ENCODE results near the gene CRADD. TPM values are rescaled to one million over a fixed set of nuclear protein-coding genes. Genes with fewer than 3 reads are reported as not detected.
A peak's percentile ranks its signal among the peaks of the same experiment; 100 is the strongest.
"Not testable (repeated sequence)": the region's sequence is repeated elsewhere in the genome, so short reads cannot be mapped to it uniquely, and the experiment has no call there.

The CRADD gene
- polyA plus RNA-seq, 2 donors: 4.2 to 12.0 TPM

GRCh38 chr12:93748672-93749383, 71.7 kb downstream of the CRADD start:
- H3K27ac ChIP-seq (ENCODE audit: low read depth in 2 of 2, low read length in 1 of 2): no peak overlapping the region

GRCh38 chr12:93749515-93749914, 72.3 kb downstream of the CRADD start:
- no peaks in the 10 kb centered on the region for H3K36me3 ChIP-seq (ENCODE audit: control insufficient read depth in 2 of 2, insufficient read depth in 2 of 2, low read length in 1 of 2)
- no peaks in the 10 kb centered on the region for H3K27me3 ChIP-seq (ENCODE audit: control insufficient read depth in 1 of 2, insufficient read depth in 2 of 2, low read length in 2 of 2)
- peaks cover 0 to 2% of the 10 kb centered on the region in 2 donors for H3K4me1 ChIP-seq (ENCODE audit: control insufficient read depth in 2 of 2, insufficient read depth in 2 of 2, low read length in 1 of 2)
- H3K9me3 ChIP-seq (ENCODE audit: control insufficient read depth in 2 of 2, insufficient read depth in 1 of 2, low read depth in 1 of 2, low read length in 1 of 2): no peaks in the 10 kb centered on the region
- WGBS, 2 donors: 60 to 67% methylated on average over 2 of the region's 2 CpGs
- no peak overlapping the region for H3K27ac ChIP-seq (ENCODE audit: low read depth in 2 of 2, low read length in 1 of 2)
- H3K4me3 ChIP-seq (ENCODE audit: low read depth in 1 of 2, low read length in 2 of 2): no peak overlapping the region

More at GRCh38 chr12:93748672-93749383, 71.7 kb downstream of the CRADD start:
- peaks cover 4 to 5% of the 10 kb centered on the region in 2 donors for H3K4me1 ChIP-seq (ENCODE audit: control insufficient read depth in 2 of 2, insufficient read depth in 2 of 2, low read length in 1 of 2)
- H3K27me3 ChIP-seq (ENCODE audit: control insufficient read depth in 1 of 2, insufficient read depth in 2 of 2, low read length in 2 of 2): no peaks in the 10 kb centered on the region
- no peaks in the 10 kb centered on the region for H3K9me3 ChIP-seq (ENCODE audit: control insufficient read depth in 2 of 2, insufficient read depth in 1 of 2, low read depth in 1 of 2, low read length in 1 of 2)
- no peaks in the 10 kb centered on the region for H3K36me3 ChIP-seq (ENCODE audit: control insufficient read depth in 2 of 2, insufficient read depth in 2 of 2, low read length in 1 of 2)
- H3K4me3 ChIP-seq (ENCODE audit: low read depth in 1 of 2, low read length in 2 of 2): no peak overlapping the region
- 98 to 99% methylated on average over 2 of the region's 2 CpGs for WGBS, 2 donors

DNA sequence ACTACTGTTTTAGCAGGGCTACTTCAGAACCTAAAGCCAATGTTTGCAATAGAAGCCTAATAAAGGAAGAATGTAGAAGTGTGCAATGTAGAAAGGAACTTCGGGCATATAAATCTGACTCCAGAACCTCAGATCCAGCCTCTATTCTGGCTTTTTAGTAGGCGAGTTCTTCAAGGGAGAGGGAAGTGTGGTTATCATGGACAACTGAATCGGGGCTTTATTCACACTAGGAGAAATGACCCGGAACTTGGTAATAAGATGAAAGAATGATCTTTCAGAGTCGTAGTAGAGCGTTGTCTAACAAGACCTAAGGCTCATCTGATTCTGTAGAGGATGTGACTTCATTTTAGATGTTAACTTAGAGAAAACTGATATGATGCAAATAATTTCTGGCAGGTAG, 72.9 kb downstream of the CRADD start:
- Histone ChIP-seq H3K4me1 (ENCODE audit: control insufficient read depth in 2 of 2, insufficient read depth in 2 of 2, low read length in 1 of 2) (peaks cover 0 to 2% of the 10 kb centered on the region in 2 donors), H3K27ac (ENCODE audit: low read depth in 2 of 2, low read length in 1 of 2) (no peak overlapping the region), H3K27me3 (ENCODE audit: control insufficient read depth in 1 of 2, insufficient read depth in 2 of 2, low read length in 2 of 2) (no peaks in the 10 kb centered on the region), H3K9me3 (ENCODE audit: control insufficient read depth in 2 of 2, insufficient read depth in 1 of 2, low read depth in 1 of 2, low read length in 1 of 2) (no peaks in the 10 kb centered on the region), H3K4me3 (ENCODE audit: low read depth in 1 of 2, low read length in 2 of 2) (no peak overlapping the region), H3K36me3 (ENCODE audit: control insufficient read depth in 2 of 2, insufficient read depth in 2 of 2, low read length in 1 of 2) (no peaks in the 10 kb centered on the region)
- WGBS, 2 donors: 84 to 87% methylated on average over 6 of the region's 6 CpGs

GRCh38 chr12:93751864-93752610, 74.9 kb downstream of the CRADD start:
- WGBS, 2 donors: 59 to 62% methylated on average over 6 of the region's 6 CpGs
- no peaks in the 10 kb centered on the region for H3K36me3 ChIP-seq (ENCODE audit: control insufficient read depth in 2 of 2, insufficient read depth in 2 of 2, low read length in 1 of 2)
- peak overlapping the region; percentile 9 to 38 for H3K27ac ChIP-seq (ENCODE audit: low read depth in 2 of 2, low read length in 1 of 2)
- no peak overlapping the region for H3K4me3 ChIP-seq (ENCODE audit: low read depth in 1 of 2, low read length in 2 of 2)
- no peaks in the 10 kb centered on the region for H3K27me3 ChIP-seq (ENCODE audit: control insufficient read depth in 1 of 2, insufficient read depth in 2 of 2, low read length in 2 of 2)
- peaks cover 0 to 2% of the 10 kb centered on the region in 2 donors for H3K4me1 ChIP-seq (ENCODE audit: control insufficient read depth in 2 of 2, insufficient read depth in 2 of 2, low read length in 1 of 2)
- no peaks in the 10 kb centered on the region for H3K9me3 ChIP-seq (ENCODE audit: control insufficient read depth in 2 of 2, insufficient read depth in 1 of 2, low read depth in 1 of 2, low read length in 1 of 2)

DNA sequence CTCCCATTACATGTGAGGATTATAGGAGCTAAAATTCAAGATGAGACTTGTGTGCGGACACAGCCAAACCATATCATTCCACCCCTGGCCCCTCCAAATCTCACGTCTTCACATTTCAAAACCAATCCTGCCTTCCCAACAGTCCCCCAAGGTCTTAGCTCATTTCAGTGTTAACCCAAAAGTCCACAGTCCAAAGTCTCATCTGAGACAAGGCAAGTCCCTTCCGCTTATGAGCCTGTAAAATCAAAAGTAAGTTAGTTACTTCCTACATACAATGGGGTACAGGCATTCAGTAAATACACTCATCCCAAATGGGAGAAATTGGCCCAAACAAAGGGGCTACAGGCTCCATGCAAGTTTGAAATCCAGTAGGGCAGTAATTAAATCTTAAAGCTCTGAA, 76.1 kb downstream of the CRADD start:
- H3K36me3 ChIP-seq (ENCODE audit: control insufficient read depth in 2 of 2, insufficient read depth in 2 of 2, low read length in 1 of 2): no peaks in the 10 kb centered on the region
- no peaks in the 10 kb centered on the region for H3K27me3 ChIP-seq (ENCODE audit: control insufficient read depth in 1 of 2, insufficient read depth in 2 of 2, low read length in 2 of 2)
- H3K4me1 ChIP-seq (ENCODE audit: control insufficient read depth in 2 of 2, insufficient read depth in 2 of 2, low read length in 1 of 2): peaks cover 0 to 2% of the 10 kb centered on the region in 2 donors
- H3K9me3 ChIP-seq (ENCODE audit: control insufficient read depth in 2 of 2, insufficient read depth in 1 of 2, low read depth in 1 of 2, low read length in 1 of 2): no peaks in the 10 kb centered on the region
- H3K27ac ChIP-seq (ENCODE audit: low read depth in 2 of 2, low read length in 1 of 2): no peak overlapping the region
- no peak overlapping the region for H3K4me3 ChIP-seq (ENCODE audit: low read depth in 1 of 2, low read length in 2 of 2)
- WGBS, 2 donors: 95 to 98% methylated on average over 3 of the region's 3 CpGs

DNA sequence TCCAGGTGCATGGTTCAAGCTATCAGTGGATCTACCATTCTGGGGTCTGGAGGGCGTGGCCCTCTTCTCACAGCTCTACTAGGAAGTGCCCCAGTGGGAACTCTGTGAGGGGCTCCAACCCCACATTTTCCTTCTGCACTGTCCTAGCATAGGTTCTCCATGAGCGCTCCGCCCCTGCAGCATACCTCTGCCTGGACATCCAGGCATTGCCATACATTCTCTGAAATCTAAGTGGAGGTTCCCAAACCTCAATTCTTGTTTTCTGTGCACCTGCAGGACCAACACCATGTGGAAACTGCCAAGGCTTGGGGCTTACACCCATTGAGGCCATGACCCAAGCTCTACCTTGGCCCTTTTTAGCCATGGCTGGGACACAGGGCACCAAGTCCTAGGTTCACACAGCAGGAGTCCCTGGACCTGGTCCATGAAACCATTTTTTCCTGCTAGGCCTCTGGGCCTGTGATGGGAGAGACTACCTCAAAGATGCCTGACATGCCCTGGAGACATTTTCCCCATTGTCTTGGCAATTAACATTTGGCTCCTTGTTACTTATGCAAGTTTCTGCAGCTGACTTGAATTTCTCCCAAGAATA, 76.8 kb downstream of the CRADD start:
- no peak overlapping the region for H3K4me3 ChIP-seq (ENCODE audit: low read depth in 1 of 2, low read length in 2 of 2)
- no peaks in the 10 kb centered on the region for H3K27me3 ChIP-seq (ENCODE audit: control insufficient read depth in 1 of 2, insufficient read depth in 2 of 2, low read length in 2 of 2)
- no peaks in the 10 kb centered on the region for H3K36me3 ChIP-seq (ENCODE audit: control insufficient read depth in 2 of 2, insufficient read depth in 2 of 2, low read length in 1 of 2)
- no peaks in the 10 kb centered on the region for H3K9me3 ChIP-seq (ENCODE audit: control insufficient read depth in 2 of 2, insufficient read depth in 1 of 2, low read depth in 1 of 2, low read length in 1 of 2)
- 96 to 100% methylated on average over 3 of the region's 3 CpGs for WGBS, 2 donors
- H3K4me1 ChIP-seq (ENCODE audit: control insufficient read depth in 2 of 2, insufficient read depth in 2 of 2, low read length in 1 of 2): peaks cover 0 to 2% of the 10 kb centered on the region in 2 donors
- no peak overlapping the region for H3K27ac ChIP-seq (ENCODE audit: low read depth in 2 of 2, low read length in 1 of 2)

DNA sequence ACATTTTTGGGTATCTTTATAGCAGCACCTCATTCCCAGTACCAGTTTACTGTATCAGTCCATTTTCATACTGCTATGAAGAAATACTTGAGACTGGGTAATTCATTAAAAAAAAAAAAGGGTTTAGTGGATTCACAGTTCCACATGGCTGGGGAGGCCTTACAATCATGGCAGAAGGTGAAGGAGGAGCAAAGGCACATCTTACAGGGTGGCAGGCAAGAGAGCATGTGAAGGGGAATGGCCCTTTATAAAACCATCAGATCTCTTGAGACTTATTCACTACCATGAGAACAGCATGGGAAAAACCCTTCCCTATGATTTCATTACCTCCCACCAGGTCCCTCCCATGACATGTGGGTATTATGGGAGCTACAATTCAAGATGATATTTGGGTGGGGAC, 77.7 kb downstream of the CRADD start:
- H3K4me3 ChIP-seq (ENCODE audit: low read depth in 1 of 2, low read length in 2 of 2); H3K36me3 ChIP-seq (ENCODE audit: control insufficient read depth in 2 of 2, insufficient read depth in 2 of 2, low read length in 1 of 2); H3K27me3 ChIP-seq (ENCODE audit: control insufficient read depth in 1 of 2, insufficient read depth in 2 of 2, low read length in 2 of 2); H3K9me3 ChIP-seq (ENCODE audit: control insufficient read depth in 2 of 2, insufficient read depth in 1 of 2, low read depth in 1 of 2, low read length in 1 of 2); H3K27ac ChIP-seq (ENCODE audit: low read depth in 2 of 2, low read length in 1 of 2); H3K4me1 ChIP-seq (ENCODE audit: control insufficient read depth in 2 of 2, insufficient read depth in 2 of 2, low read length in 1 of 2): not testable (repeated sequence)

- Histone ChIP-seq H3K27me3 (ENCODE audit: control insufficient read depth in 1 of 2, insufficient read depth in 2 of 2, low read length in 2 of 2) (no peaks in the 10 kb centered on the region), H3K27ac (ENCODE audit: low read depth in 2 of 2, low read length in 1 of 2) (no peak overlapping the region), H3K4me3 (ENCODE audit: low read depth in 1 of 2, low read length in 2 of 2) (no peak overlapping the region), H3K9me3 (ENCODE audit: control insufficient read depth in 2 of 2, insufficient read depth in 1 of 2, low read depth in 1 of 2, low read length in 1 of 2) (no peaks in the 10 kb centered on the region), H3K4me1 (ENCODE audit: control insufficient read depth in 2 of 2, insufficient read depth in 2 of 2, low read length in 1 of 2) (peaks cover 0 to 2% of the 10 kb centered on the region in 2 donors), H3K36me3 (ENCODE audit: control insufficient read depth in 2 of 2, insufficient read depth in 2 of 2, low read length in 1 of 2) (no peaks in the 10 kb centered on the region)
- WGBS, 2 donors: 90 to 93% methylated on average over 2 of the region's 2 CpGs
These were observed 79.1 kb downstream of the CRADD start for GRCh38 chr12:93756288-93756687.

DNA sequence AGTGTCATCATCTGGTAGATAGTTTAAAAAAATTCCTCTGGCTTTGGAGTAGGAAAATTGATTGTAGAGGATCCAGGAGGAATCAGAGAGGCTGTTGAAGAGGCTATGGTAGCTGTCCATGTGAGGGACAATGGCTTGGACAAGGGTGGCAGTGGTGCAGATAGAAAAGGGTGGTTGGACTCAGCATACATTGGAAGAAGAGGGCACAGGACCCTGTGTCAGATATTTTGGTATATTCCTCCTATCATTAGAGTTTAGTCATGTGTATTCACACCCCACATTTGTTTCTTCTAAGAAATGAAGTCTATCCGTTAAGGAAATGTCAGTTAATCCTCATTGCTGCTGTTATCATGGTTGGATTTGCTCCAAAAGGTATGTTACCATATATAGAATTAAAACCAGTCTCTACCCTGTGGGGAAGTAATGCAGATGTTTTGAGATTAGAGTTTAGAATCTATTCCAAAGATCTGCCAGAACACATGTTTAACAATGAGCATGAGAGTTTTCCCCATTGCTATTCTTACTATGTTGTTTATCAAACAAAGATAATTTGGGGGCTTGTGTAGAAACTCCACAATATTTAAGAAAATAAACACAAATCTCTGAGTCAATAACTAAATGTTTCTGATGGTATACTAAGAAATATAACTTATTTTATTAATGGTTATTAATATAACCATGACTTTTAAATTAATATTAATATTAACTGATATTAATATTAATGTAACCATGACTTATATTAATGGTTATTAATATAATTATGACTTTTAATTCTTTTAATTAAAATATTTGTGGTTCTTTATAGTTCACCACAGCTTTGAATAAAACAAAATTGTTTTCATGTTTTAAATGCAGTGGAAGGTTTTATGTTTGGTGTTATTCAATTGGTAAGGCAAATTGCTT, 80.9 kb downstream of the CRADD start:
- H3K9me3 ChIP-seq (ENCODE audit: control insufficient read depth in 2 of 2, insufficient read depth in 1 of 2, low read depth in 1 of 2, low read length in 1 of 2): no peaks in the 10 kb centered on the region
- no peaks in the 10 kb centered on the region for H3K27me3 ChIP-seq (ENCODE audit: control insufficient read depth in 1 of 2, insufficient read depth in 2 of 2, low read length in 2 of 2)
- H3K4me3 ChIP-seq (ENCODE audit: low read depth in 1 of 2, low read length in 2 of 2): no peak overlapping the region
- no peak overlapping the region for H3K27ac ChIP-seq (ENCODE audit: low read depth in 2 of 2, low read length in 1 of 2)
- WGBS, 2 donors: 32 to 38% methylated on average over 1 of the region's 1 CpG
- H3K36me3 ChIP-seq (ENCODE audit: control insufficient read depth in 2 of 2, insufficient read depth in 2 of 2, low read length in 1 of 2): no peaks in the 10 kb centered on the region
- H3K4me1 ChIP-seq (ENCODE audit: control insufficient read depth in 2 of 2, insufficient read depth in 2 of 2, low read length in 1 of 2): no peaks in the 10 kb centered on the region

Data from esophagus (tissue), 2 donors.